Heart right ventricle (tissue), 16 donors: ENCODE results near the gene DENND10. TPM values are rescaled to one million over a fixed set of nuclear protein-coding genes. Genes with fewer than 3 reads are reported as not detected.
"Not testable (repeated sequence)": the region's sequence is repeated elsewhere in the genome, so short reads cannot be mapped to it uniquely, and the experiment has no call there.

ENCODE experiments used
- ATAC-seq, 8 donors: fragments of 200-7000 bp; cut with Tn5 transposase; one replicate each; pipeline ENCODE4 v1.9.1; 2020; ENCODE audit warnings: mild to moderate bottlenecking in 8 of 8, moderate library complexity in 8 of 8, moderate number of reproducible peaks in 1 of 8
- DNase-seq, 2 donors: peaks; one replicate each; pipeline ENCODE4 v3.0.0-alpha.2; 2020
- H3K27ac ChIP-seq, 10 donors: fragments of 200-600 bp; sonication (generic) in 2 of 10; one replicate each; pipeline versions ENCODE4 v1.5.0 to v1.8.0; 2020 to 2022; ENCODE audit warnings: mild to moderate bottlenecking in 3 of 10
- H3K27me3 ChIP-seq, 7 donors: fragments of 200-600 bp; one replicate each; pipeline ENCODE4 v1.8.0; 2021 to 2022; ENCODE audit warnings: mild to moderate bottlenecking in 2 of 7
- H3K36me3 ChIP-seq, 9 donors: fragments of 200-600 bp; sonication (generic) in 1 of 9; one replicate each; pipeline versions ENCODE4 v1.5.0 to v1.8.0; 2020 to 2022; ENCODE audit warnings: mild to moderate bottlenecking in 2 of 9
- H3K4me1 ChIP-seq, 9 donors: fragments of 200-600 bp; sonication (generic) in 1 of 9; one replicate each; pipeline versions ENCODE4 v1.5.0 to v1.8.0; 2020 to 2022; ENCODE audit warnings: mild to moderate bottlenecking in 4 of 9
- H3K4me3 ChIP-seq, 10 donors: fragments of 200-600 bp; sonication (generic) in 2 of 10; one replicate each; pipeline versions ENCODE4 v1.5.0 to v1.8.0; 2020 to 2022; ENCODE audit warnings: mild to moderate bottlenecking in 7 of 10, moderate library complexity in 2 of 10
- H3K9me3 ChIP-seq, 11 donors: fragments of 200-600 bp in 10 of 11; sonication (generic) in 2 of 11; one replicate each; pipeline versions ENCODE4 v1.5.0 to v1.8.0; 2013 to 2022; ENCODE audit warnings: mild to moderate bottlenecking in 2 of 11, control low read depth in 1 of 11, moderate library complexity in 1 of 11
- CTCF ChIP-seq, 9 donors: fragments of 200-600 bp; sonication (generic) in 2 of 9; IDR thresholded peaks; one replicate each; pipeline versions ENCODE4 v1.5.0 to v1.8.0; 2021 to 2022; ENCODE audit warnings: antibody characterized with exemption in 9 of 9, mild to moderate bottlenecking in 5 of 9, moderate library complexity in 1 of 9
- WGBS, 2 donors: extraction: QIAGEN DNeasy Blood & Tissue Kit; methylation state at CpG; one replicate each; pipeline ENCODE4 v1.1.7; 2013; ENCODE audit warnings: inconsistent platforms in 1 of 2; 5-methylcytosine and 5-hydroxymethylcytosine counted together
- intact Hi-C, 10 donors: fragments of 100-400 bp; cut with DNase I; formaldehyde crosslinking; loops; one replicate each; pipeline versions ENCODE4 v1.11.1 to v1.14.2; 2022
- polyA plus RNA-seq, 2 donors: library from polyadenylated mRNA; stranded (reverse); fragments of 200-250 nt; gene quantifications; one replicate each; pipeline ENCODE4 v1.2.3, GENCODE V29; 2013
- total RNA-seq, 10 donors: library from RNA; stranded (reverse); fragmentation: NEBNext Ultra II Directional in 3 of 10; extraction: Animal tissue kit (Norgen Biotek cat#: 25700) in 3 of 10; gene quantifications; one replicate each; pipeline versions ENCODE4 v1.2.1 to v1.2.4, GENCODE V29; 2021 to 2023
- donor health status: Arrhythmogenic right ventricular cardiomyopathy.
- donor health status: ischemic (EF 13 %, LVEDD 7.1; RV severe dilation, severe dysfunction).
- donor health status: healthy with polysubstance abuse.
- donor health status: DM: no; HTN: yes; CAD: no.
- donor health status: DM: no; HTN: no; CAD: no.
- donor health status: ischemic (EF 25% LVEDD 6.9; RV normal size, moderate dysfunction).
- donor health status: ischemic (EF 25% LVEDD 5.7; RV mildly dilated, moderate dysfunction).
- donor health status: healthy.
- donor health status: DM: yes; HTN: yes; CAD: no.
- donor health status: Ischemic cardiomyopathy.
- donor health status: ischemic (EF 35%, LVEDD 5.7; RV mildly dilated, moderate dysfunction).
- donor health status: nonischemic (EF 11% LVEDD 7.7; RV severe dilation, severe dysfunction).
- donor health status: DM: yes; HTN: yes; CAD: no.
- donor health status: PGD.
- donor health status: ischemic (EF 29% LVEDD 5.4; RV normal size, mild dysfunction).
- donor health status: nonischemic (EF 23%, LVEDD 6.1; RV moderate dilation, normal function).

Gene DENND10
- total and polyA plus RNA-seq, 12 donors, result 10.7 to 28.4 (median 21.9) TPM

- H3K36me3 ChIP-seq, result peaks cover 0 to 99% (median 40%) of the 10 kb centered on the region in 9 donors
- H3K27ac ChIP-seq, result no peak overlapping the region
- peaks cover 0 to 11% (median 0%) of the 10 kb centered on the region in 9 donors for H3K4me1 ChIP-seq
- H3K9me3 ChIP-seq, result no peaks in the 10 kb centered on the region
- no peak for DNase-seq
- no peak overlapping the region for H3K4me3 ChIP-seq
- WGBS, 2 donors, result 87% methylated on average over 13 of the region's 13 CpGs
- TF ChIP-seq CTCF (IDR thresholded peaks at IDR 0.05), result no peak
- peak in 1 of 8 donors; percentile 23 for ATAC-seq
- H3K27me3 ChIP-seq, result no peaks in the 10 kb centered on the region
- intact Hi-C loops, result no loop called here
These were observed 45.8 kb downstream of the DENND10 start for GRCh38 chr10:119149729-119150128.

DNA sequence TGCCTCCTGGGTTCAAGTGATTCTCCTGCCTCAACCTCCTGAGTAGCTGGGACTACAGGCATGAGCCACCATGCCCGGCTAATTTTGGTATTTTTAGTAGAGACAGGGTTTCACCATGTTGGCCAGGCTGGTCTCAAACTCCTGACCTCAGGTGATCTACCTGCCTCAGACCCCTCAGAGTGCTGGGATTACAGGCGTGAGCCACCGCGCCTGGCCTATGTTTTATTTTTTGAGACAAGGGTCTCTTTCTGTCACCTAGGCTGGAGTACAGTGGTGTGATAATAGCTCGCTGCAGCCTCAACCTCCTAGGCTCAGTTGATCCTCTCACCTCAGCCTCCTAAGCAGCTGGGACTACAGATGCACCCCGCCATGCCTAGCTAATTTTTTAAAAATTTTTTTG, 47.7 kb downstream of the DENND10 start:
- H3K27me3 ChIP-seq, ATAC-seq, H3K4me1 ChIP-seq, DNase-seq, H3K27ac ChIP-seq, H3K9me3 ChIP-seq, H3K4me3 ChIP-seq, intact Hi-C loops: not testable (repeated sequence)
- WGBS, 2 donors, result 95 to 98% methylated on average over 6 of the region's 6 CpGs
- H3K36me3 ChIP-seq, result peaks cover 0 to 100% (median 56%) of the 10 kb centered on the region in 9 donors

GRCh38 chr10:119153041-119153440, 49.1 kb downstream of the DENND10 start:
- DNase-seq (no peak), ATAC-seq (no peak)
- H3K4me3 ChIP-seq, result no peak overlapping the region
- H3K27me3 ChIP-seq, result no peaks in the 10 kb centered on the region
- H3K27ac ChIP-seq, result no peak overlapping the region
- 83 to 87% methylated on average over 5 of the region's 5 CpGs for WGBS, 2 donors
- no peaks in the 10 kb centered on the region for H3K4me1 ChIP-seq
- H3K9me3 ChIP-seq, result no peaks in the 10 kb centered on the region
- intact Hi-C loops, result no loop called here
- peaks cover 0 to 100% (median 62%) of the 10 kb centered on the region in 9 donors for H3K36me3 ChIP-seq
- no peak for TF ChIP-seq CTCF (IDR thresholded peaks at IDR 0.05)

GRCh38 chr10:119153661-119154060, 49.7 kb downstream of the DENND10 start:
- no peaks in the 10 kb centered on the region for H3K4me1 ChIP-seq
- ATAC-seq (no peak), DNase-seq (no peak)
- H3K9me3 ChIP-seq, result no peaks in the 10 kb centered on the region
- TF ChIP-seq CTCF (IDR thresholded peaks at IDR 0.05), result no peak
- peaks cover 0 to 100% (median 66%) of the 10 kb centered on the region in 9 donors for H3K36me3 ChIP-seq
- intact Hi-C loops, result no loop called here
- H3K4me3 ChIP-seq, result no peak overlapping the region
- 96 to 99% methylated on average over 12 of the region's 12 CpGs for WGBS, 2 donors
- no peaks in the 10 kb centered on the region for H3K27me3 ChIP-seq
- no peak overlapping the region for H3K27ac ChIP-seq

DNA sequence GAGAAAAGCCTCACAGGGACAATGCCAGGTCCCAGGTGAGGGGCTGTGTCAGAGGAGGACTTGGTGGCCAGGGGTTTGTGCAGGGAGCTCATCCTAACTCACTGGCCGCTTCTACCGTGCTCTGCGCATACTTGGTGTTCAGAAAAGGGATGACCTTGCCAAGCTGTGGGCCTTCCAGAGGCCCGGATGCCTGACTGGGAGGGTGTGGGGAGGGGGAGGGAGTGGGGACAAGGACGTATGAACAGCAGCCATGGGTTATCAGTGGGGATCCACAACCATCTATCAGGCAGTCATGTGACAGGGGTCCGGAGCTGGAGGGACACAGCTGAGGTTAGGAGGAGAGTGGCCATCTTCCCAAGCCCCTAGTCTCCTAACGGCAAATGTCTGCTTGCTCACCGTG, 55.4 kb downstream of the DENND10 start:
- Histone ChIP-seq H3K9me3 (no peaks in the 10 kb centered on the region), H3K27me3 (no peaks in the 10 kb centered on the region), H3K27ac (no peak overlapping the region), H3K4me1 (peaks cover 0 to 13% (median 2%) of the 10 kb centered on the region in 9 donors), H3K36me3 (peaks cover 0 to 93% (median 37%) of the 10 kb centered on the region in 9 donors), H3K4me3 (no peak overlapping the region)
- ATAC-seq (peak in 6 of 8 donors; percentile 8 to 32 (median 24)), DNase-seq (no peak)
- no peak for TF ChIP-seq CTCF (IDR thresholded peaks at IDR 0.05)
- 59 to 70% methylated on average over 8 of the region's 8 CpGs for WGBS, 2 donors
- intact Hi-C loops, result no loop called here
